Suprapubic skin (tissue), 4 donors: ENCODE results near the gene CDC42BPA. TPM values are rescaled to one million over a fixed set of nuclear protein-coding genes. Genes with fewer than 3 reads are reported as not detected.

Experiments
- DNase-seq, 2 donors: peaks; one replicate each; pipeline ENCODE4 v3.0.0-alpha.2; 2019; ENCODE audit warnings: low spot score in 2 of 2
- H3K27ac ChIP-seq: fragments of 200-600 bp; sonication (generic); one replicate; pipeline ENCODE4 v1.5.1; 2019
- H3K27me3 ChIP-seq: fragments of 200-600 bp; sonication (generic); one replicate; pipeline ENCODE4 v1.5.1; 2019
- H3K36me3 ChIP-seq: fragments of 200-600 bp; sonication (generic); one replicate; pipeline ENCODE4 v1.5.1; 2019
- H3K4me1 ChIP-seq: fragments of 200-600 bp; sonication (generic); one replicate; pipeline ENCODE4 v1.5.1; 2019
- H3K4me3 ChIP-seq: fragments of 200-600 bp; sonication (generic); one replicate; pipeline ENCODE4 v1.5.1; 2019; ENCODE audit warnings: mild to moderate bottlenecking
- H3K9me3 ChIP-seq: fragments of 200-600 bp; sonication (generic); one replicate; pipeline ENCODE4 v1.5.1; 2019
- CTCF ChIP-seq, 2 donors: fragments of 200-600 bp in 1 of 2; fragments of 450-650 bp in 1 of 2; sonication (generic) in 1 of 2; IDR thresholded peaks; one replicate each; pipeline ENCODE4 v1.5.1; 2016 to 2019; ENCODE audit warnings: antibody characterized with exemption in 2 of 2, mild to moderate bottlenecking in 1 of 2, moderate library complexity in 1 of 2
- EP300 ChIP-seq: sonication (generic); formaldehyde crosslinking; IDR thresholded peaks from one replicate; pipeline ENCODE4 v1.6.1; 2017; ENCODE audit warnings: antibody characterized with exemption
- POLR2A ChIP-seq, 2 donors: fragments of 450-650 bp; IDR thresholded peaks; one replicate each; pipeline ENCODE4 v1.6.1; 2017; ENCODE audit warnings: antibody characterized with exemption in 2 of 2, mild to moderate bottlenecking in 2 of 2, moderate library complexity in 2 of 2
- POLR2AphosphoS5 ChIP-seq, 3 donors: sonication (generic); formaldehyde crosslinking; IDR thresholded peaks; one replicate each; pipeline ENCODE4 v1.6.1; 2017; ENCODE audit warnings: antibody characterized with exemption in 3 of 3
- WGBS: methylation state at CpG from one replicate; pipeline ENCODE4 v1.1.5; 2018; 5-methylcytosine and 5-hydroxymethylcytosine counted together
- total RNA-seq, 4 donors: library from RNA; depleted of rRNA; stranded (reverse); fragments of >200 nt; gene quantifications; one replicate each; pipeline ENCODE4 v1.1.0, GENCODE V29; 2016

The CDC42BPA gene
- total RNA-seq, 4 donors from 2014 or later = 12.2 to 54.6 (median 14.9) TPM

GRCh38 chr1:227042292-227042691 lies 276.0 kb downstream of the CDC42BPA start:
- TF ChIP-seq EP300 (no peak), CTCF (IDR thresholded peaks at IDR 0.05) (no peak), POLR2AphosphoS5 (IDR thresholded peaks at IDR 0.05) (no peak), POLR2A (IDR thresholded peaks at IDR 0.05) (no peak)
- H3K27me3 ChIP-seq = no peaks in the 10 kb centered on the region
- H3K4me1 ChIP-seq = no peaks in the 10 kb centered on the region
- 93% methylated on average over 3 of the region's 3 CpGs for WGBS
- H3K9me3 ChIP-seq = no peaks in the 10 kb centered on the region
- H3K4me3 ChIP-seq = no peak overlapping the region
- peaks cover 7% of the 10 kb centered on the region for H3K36me3 ChIP-seq
- H3K27ac ChIP-seq = no peak overlapping the region
- DNase-seq = no peak

- H3K27ac ChIP-seq = no peak overlapping the region
- no peak for DNase-seq
- TF ChIP-seq EP300 (no peak), POLR2A (IDR thresholded peaks at IDR 0.05) (no peak), POLR2AphosphoS5 (IDR thresholded peaks at IDR 0.05) (no peak), CTCF (IDR thresholded peaks at IDR 0.05) (no peak)
- H3K36me3 ChIP-seq = peaks cover 7% of the 10 kb centered on the region
- no peaks in the 10 kb centered on the region for H3K9me3 ChIP-seq
- H3K4me1 ChIP-seq = no peaks in the 10 kb centered on the region
- no peak overlapping the region for H3K4me3 ChIP-seq
- 87% methylated on average over 1 of the region's 1 CpG for WGBS
- no peaks in the 10 kb centered on the region for H3K27me3 ChIP-seq
These were observed 279.9 kb downstream of the CDC42BPA start for GRCh38 chr1:227038401-227038800.

- H3K9me3 ChIP-seq = no peaks in the 10 kb centered on the region
- DNase-seq = no peak
- no peak overlapping the region for H3K4me3 ChIP-seq
- H3K27me3 ChIP-seq = no peaks in the 10 kb centered on the region
- 86% methylated on average over 1 of the region's 1 CpG for WGBS
- H3K36me3 ChIP-seq = peaks cover 10% of the 10 kb centered on the region
- H3K4me1 ChIP-seq = no peaks in the 10 kb centered on the region
- H3K27ac ChIP-seq = no peak overlapping the region
- TF ChIP-seq POLR2AphosphoS5 (IDR thresholded peaks at IDR 0.05) (no peak), CTCF (IDR thresholded peaks at IDR 0.05) (no peak), POLR2A (IDR thresholded peaks at IDR 0.05) (no peak), EP300 (no peak)
These were observed 281.2 kb downstream of the CDC42BPA start for GRCh38 chr1:227037121-227037520.

GRCh38 chr1:227035316-227035715 lies 283.0 kb downstream of the CDC42BPA start:
- Histone ChIP-seq H3K4me1 (no peaks in the 10 kb centered on the region), H3K4me3 (no peak overlapping the region), H3K27ac (no peak overlapping the region), H3K27me3 (no peaks in the 10 kb centered on the region), H3K36me3 (peaks cover 14% of the 10 kb centered on the region), H3K9me3 (no peaks in the 10 kb centered on the region)
- 83% methylated on average over 2 of the region's 2 CpGs for WGBS
- no peak for DNase-seq
- TF ChIP-seq POLR2AphosphoS5 (IDR thresholded peaks at IDR 0.05) (no peak), CTCF (IDR thresholded peaks at IDR 0.05) (no peak), EP300 (no peak), POLR2A (IDR thresholded peaks at IDR 0.05) (no peak)

GRCh38 chr1:227033880-227034279 lies 284.4 kb downstream of the CDC42BPA start:
- peaks cover 22% of the 10 kb centered on the region for H3K36me3 ChIP-seq
- no peaks in the 10 kb centered on the region for H3K9me3 ChIP-seq
- no peak for TF ChIP-seq EP300
- no peak for TF ChIP-seq CTCF (IDR thresholded peaks at IDR 0.05)
- TF ChIP-seq POLR2AphosphoS5 (IDR thresholded peaks at IDR 0.05) = no peak
- TF ChIP-seq POLR2A (IDR thresholded peaks at IDR 0.05) = no peak
- no peak overlapping the region for H3K4me3 ChIP-seq
- DNase-seq = no peak
- no peaks in the 10 kb centered on the region for H3K4me1 ChIP-seq
- no peaks in the 10 kb centered on the region for H3K27me3 ChIP-seq
- H3K27ac ChIP-seq = no peak overlapping the region
- 47% methylated on average over 2 of the region's 2 CpGs for WGBS
